Measurements from ENCODE around the gene CHCHD6. TPM values are rescaled to one million over a fixed set of nuclear protein-coding genes. Genes with fewer than 3 reads are reported as not detected.

Gene CHCHD6
- total and polyA plus RNA-seq, 4 donors = 2.0 to 5.1 (median 3.9) TPM

- H3K9me3 ChIP-seq (ENCODE audit: control insufficient read depth in 4 of 4, low read length in 3 of 4) = peaks cover 0 to 9% (median 4%) of the 10 kb centered on the region in 4 donors
- H3K27ac ChIP-seq (ENCODE audit: low read depth in 1 of 2, low read length in 2 of 2) = no peak overlapping the region
- no peak overlapping the region for H3K9ac ChIP-seq (ENCODE audit: low read depth in 1 of 2, low read length in 2 of 2)
- TF ChIP-seq YY1 (IDR thresholded peaks at IDR 0.05) (no peak), GABPA (IDR thresholded peaks at IDR 0.05 in 1 of 2, conservative IDR thresholded peaks at IDR 0.05 in 1 of 2) (no peak), RAD21 (IDR thresholded peaks at IDR 0.05) (no peak), ZBTB33 (IDR thresholded peaks at IDR 0.05) (no peak), TAF1 (conservative IDR thresholded peaks at IDR 0.05) (no peak), REST (IDR thresholded peaks at IDR 0.05) (no peak), HNF4G (IDR thresholded peaks at IDR 0.05) (no peak), ATF3 (IDR thresholded peaks at IDR 0.05) (no peak), MAX (IDR thresholded peaks at IDR 0.05) (no peak), JUND (IDR thresholded peaks at IDR 0.05) (no peak), EGR1 (IDR thresholded peaks at IDR 0.05; ENCODE audit: low read depth in 2 of 2) (no peak), SP1 (IDR thresholded peaks at IDR 0.05) (no peak), FOXA1 (IDR thresholded peaks at IDR 0.05) (no peak), RXRA (IDR thresholded peaks at IDR 0.05) (no peak), HNF4A (conservative IDR thresholded peaks at IDR 0.05) (no peak), FOXA2 (IDR thresholded peaks at IDR 0.05) (no peak), CTCF (IDR thresholded peaks at IDR 0.05; ENCODE audit: low read depth, low read length, missing input control) (no peak), NR2F2 (IDR thresholded peaks at IDR 0.05) (no peak)
- H3K4me3 ChIP-seq (ENCODE audit: low read depth in 1 of 3, low read length in 3 of 3) = no peak overlapping the region
- WGBS = 45% methylated on average over 5 of the region's 5 CpGs
- no peak for DNase-seq (ENCODE audit: low spot score)
- H3K36me3 ChIP-seq (ENCODE audit: control insufficient read depth in 4 of 4, insufficient read depth in 3 of 4, low read depth in 1 of 4, low read length in 3 of 4) = no peaks in the 10 kb centered on the region
- H3K27me3 ChIP-seq (ENCODE audit: control insufficient read depth in 4 of 4, insufficient read depth in 4 of 4, low read length in 3 of 4) = no peaks in the 10 kb centered on the region
- H3K4me1 ChIP-seq (ENCODE audit: control insufficient read depth in 4 of 4, insufficient read depth in 4 of 4, low read length in 3 of 4) = peaks cover 0 to 10% (median 8%) of the 10 kb centered on the region in 4 donors
These were observed 275.1 kb downstream of the CHCHD6 start for GRCh38 chr3:126979046-126979628.

Measured in liver (tissue), 9 donors.